Measurements from ENCODE around the gene HOXC5.
"Not testable (repeated sequence)": the region's sequence is repeated elsewhere in the genome, so short reads cannot be mapped to it uniquely, and the experiment has no call there.

HOXC5 gene

GRCh38 chr12:54075974-54076373, 43.1 kb downstream of the HOXC5 start:
- DNase-seq = no peak

DNA sequence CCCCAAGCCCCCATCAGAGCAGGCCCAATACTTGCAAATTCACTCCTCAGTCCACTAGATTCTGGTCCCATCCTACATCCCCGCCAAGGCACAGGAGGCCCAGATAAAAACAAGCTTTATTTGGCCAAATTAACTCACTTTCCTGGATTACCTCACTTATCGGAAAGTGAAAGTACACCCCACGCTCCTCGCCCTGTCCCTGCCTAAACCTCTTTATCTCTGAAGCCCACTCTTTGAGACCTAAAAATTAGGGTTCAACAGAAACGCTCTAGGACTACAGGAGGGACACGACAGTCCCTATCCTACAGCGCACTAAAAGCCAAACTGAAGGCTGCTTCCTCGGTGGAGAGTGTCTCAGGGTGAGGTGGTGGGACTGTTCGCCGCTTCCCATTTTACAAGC, 45.0 kb downstream of the HOXC5 start:
- not testable (repeated sequence) for DNase-seq

GRCh38 chr12:54079115-54079514, 46.3 kb downstream of the HOXC5 start:
- DNase-seq = not testable (repeated sequence)

- not testable (repeated sequence) for DNase-seq
Observed at GRCh38 chr12:54080008-54080924, 47.4 kb downstream of the HOXC5 start.

DNA sequence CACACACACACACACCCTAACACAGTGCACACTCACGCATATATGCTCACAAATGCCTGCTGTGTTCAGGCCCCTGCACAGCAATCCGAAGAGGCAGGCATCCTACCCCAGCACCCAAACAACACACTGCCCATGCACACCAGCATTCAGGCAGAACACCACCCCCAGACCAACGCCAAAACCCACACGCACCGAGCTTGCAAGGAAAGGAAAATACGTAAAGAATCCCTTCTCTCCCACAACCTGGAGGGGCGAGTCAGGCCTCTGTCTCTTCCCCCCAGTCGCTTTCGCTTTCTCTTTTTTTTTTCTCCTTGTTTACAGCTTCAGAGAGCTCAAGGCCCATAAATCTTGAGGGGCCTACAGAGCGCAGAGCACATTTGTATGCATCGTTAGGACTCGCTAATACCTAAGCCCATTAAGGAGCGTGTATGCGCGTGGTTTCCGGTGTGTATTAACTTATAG, 48.2 kb downstream of the HOXC5 start:
- DNase-seq = not testable (repeated sequence)

GRCh38 chr12:54081581-54082396, 48.9 kb downstream of the HOXC5 start:
- DNase-seq = not testable (repeated sequence)

DNA sequence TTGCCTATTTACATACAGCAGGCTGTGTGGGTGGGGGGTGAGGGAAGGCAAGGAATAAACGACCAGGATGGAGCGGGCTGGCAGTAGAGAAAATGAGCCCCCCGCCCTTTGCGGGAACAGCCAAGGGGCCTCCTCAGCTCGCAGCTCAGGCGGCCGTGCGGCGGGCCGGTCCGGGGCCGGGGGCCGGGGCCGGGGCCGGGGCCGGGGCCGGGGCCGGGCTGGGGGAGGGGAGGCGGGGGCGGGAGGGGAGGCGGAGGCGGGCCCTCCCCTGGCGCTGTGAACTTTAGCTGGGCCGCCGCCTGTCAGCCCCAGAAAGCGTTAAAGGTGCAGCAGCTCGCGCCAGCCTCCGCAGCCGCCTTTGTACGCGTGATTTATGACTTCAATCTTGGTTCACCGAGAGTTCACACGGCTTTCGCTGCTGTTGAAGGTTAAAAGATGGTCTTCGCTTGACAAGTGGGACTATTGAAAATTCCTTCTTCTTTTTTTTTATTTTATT, 49.6 kb downstream of the HOXC5 start:
- no peak for DNase-seq
